Femur (tissue), 1 donor: ENCODE results near the gene HBA2.
"Not testable (repeated sequence)": the region's sequence is repeated elsewhere in the genome, so short reads cannot be mapped to it uniquely, and the experiment has no call there.

ENCODE experiments used
- DNase-seq: peaks from one replicate; pipeline ENCODE4 v3.0.0-alpha.2; 2017

Gene HBA2

DNA sequence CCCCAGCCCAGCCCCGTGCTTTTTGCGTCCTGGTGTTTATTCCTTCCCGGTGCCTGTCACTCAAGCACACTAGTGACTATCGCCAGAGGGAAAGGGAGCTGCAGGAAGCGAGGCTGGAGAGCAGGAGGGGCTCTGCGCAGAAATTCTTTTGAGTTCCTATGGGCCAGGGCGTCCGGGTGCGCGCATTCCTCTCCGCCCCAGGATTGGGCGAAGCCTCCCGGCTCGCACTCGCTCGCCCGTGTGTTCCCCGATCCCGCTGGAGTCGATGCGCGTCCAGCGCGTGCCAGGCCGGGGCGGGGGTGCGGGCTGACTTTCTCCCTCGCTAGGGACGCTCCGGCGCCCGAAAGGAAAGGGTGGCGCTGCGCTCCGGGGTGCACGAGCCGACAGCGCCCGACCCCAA is 3.3 kb downstream of the HBA2 start:
- DNase-seq = not testable (repeated sequence)

DNA sequence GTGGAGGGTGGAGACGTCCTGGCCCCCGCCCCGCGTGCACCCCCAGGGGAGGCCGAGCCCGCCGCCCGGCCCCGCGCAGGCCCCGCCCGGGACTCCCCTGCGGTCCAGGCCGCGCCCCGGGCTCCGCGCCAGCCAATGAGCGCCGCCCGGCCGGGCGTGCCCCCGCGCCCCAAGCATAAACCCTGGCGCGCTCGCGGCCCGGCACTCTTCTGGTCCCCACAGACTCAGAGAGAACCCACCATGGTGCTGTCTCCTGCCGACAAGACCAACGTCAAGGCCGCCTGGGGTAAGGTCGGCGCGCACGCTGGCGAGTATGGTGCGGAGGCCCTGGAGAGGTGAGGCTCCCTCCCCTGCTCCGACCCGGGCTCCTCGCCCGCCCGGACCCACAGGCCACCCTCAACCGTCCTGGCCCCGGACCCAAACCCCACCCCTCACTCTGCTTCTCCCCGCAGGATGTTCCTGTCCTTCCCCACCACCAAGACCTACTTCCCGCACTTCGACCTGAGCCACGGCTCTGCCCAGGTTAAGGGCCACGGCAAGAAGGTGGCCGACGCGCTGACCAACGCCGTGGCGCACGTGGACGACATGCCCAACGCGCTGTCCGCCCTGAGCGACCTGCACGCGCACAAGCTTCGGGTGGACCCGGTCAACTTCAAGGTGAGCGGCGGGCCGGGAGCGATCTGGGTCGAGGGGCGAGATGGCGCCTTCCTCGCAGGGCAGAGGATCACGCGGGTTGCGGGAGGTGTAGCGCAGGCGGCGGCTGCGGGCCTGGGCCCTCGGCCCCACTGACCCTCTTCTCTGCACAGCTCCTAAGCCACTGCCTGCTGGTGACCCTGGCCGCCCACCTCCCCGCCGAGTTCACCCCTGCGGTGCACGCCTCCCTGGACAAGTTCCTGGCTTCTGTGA is 4.1 kb downstream of the HBA2 start, which contains the start of gene HBA1:
Gene HBA1, plus strand, starts transcription at position 204 of the 906 bp plus-strand sequence. Its CDS starts 37 bp downstream, at position 241.
- not testable (repeated sequence) for DNase-seq

DNA sequence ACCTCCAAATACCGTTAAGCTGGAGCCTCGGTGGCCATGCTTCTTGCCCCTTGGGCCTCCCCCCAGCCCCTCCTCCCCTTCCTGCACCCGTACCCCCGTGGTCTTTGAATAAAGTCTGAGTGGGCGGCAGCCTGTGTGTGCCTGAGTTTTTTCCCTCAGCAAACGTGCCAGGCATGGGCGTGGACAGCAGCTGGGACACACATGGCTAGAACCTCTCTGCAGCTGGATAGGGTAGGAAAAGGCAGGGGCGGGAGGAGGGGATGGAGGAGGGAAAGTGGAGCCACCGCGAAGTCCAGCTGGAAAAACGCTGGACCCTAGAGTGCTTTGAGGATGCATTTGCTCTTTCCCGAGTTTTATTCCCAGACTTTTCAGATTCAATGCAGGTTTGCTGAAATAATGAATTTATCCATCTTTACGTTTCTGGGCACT is 4.7 kb downstream of the HBA2 start:
- DNase-seq = peak; percentile 59

DNA sequence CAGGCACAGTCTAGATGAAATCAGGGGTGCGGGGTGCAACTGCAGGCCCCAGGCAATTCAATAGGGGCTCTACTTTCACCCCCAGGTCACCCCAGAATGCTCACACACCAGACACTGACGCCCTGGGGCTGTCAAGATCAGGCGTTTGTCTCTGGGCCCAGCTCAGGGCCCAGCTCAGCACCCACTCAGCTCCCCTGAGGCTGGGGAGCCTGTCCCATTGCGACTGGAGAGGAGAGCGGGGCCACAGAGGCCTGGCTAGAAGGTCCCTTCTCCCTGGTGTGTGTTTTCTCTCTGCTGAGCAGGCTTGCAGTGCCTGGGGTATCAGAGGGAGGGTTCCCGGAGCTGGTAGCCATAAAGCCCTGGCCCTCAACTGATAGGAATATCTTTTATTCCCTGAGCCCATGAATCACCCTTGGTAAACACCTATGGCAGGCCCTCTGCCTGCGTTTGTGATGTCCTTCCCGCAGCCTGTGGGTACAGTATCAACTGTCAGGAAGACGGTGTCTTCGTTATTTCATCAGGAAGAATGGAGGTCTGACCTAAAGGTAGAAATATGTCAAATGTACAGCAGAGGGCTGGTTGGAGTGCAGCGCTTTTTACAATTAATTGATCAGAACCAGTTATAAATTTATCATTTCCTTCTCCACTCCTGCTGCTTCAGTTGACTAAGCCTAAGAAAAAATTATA is 5.4 kb downstream of the HBA2 start:
- DNase-seq = no peak

DNA sequence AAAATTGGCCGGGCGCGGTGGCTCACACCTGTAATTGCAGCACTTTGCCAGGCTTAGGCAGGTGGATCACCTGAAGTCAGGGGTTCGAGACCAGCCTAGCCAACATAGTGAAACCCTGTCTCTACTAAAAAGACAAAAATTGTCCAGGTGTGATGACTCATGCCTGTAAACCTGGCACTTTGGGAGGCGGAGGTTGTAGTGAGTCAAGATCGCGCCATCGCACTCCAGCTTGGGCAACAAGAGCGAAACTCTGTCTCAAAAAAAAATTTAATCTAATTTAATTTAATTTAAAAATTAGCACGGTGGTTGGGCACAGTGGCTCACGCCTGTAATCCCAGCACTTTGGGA is 6.0 kb downstream of the HBA2 start:
- no peak for DNase-seq

DNA sequence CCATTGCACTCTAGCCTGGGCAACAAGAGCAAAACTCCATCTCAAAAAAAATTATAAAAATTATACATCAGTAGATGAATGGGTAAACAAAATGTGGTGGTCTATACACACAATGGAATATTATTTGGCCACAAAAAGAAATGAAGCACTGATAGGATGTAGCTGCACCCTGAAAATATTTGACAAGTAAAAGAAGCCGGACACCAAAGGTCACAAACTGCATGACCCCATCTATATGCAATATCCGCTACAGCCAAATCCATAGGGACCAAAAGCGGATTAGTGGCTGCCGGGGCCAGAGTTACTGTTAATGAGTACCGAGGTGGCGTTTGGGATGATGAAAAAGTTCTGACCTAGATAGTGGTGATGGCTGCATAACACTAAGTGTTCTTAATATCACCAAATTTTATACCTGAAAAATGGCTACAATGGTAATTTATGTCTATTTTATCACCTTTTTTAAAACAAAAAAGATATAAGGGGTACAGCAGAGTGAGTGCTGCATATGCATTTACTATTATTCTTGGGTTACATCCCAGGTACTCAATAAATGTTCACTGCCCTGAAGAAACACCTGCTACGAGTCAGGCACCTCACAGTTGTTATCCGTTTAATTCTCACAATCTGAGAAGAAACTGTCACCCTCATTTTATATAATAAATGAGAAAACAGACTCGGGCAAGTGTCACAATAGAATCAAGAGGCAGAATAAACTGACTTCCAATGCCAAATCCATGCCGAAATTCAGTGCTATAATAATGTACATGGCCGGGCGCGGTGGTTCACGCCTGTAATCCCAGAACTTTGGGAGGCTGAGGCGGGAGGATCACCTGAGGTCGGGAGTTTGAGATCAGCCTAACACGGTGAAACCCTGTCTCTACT is 6.8 kb downstream of the HBA2 start:
- DNase-seq = no peak

DNA sequence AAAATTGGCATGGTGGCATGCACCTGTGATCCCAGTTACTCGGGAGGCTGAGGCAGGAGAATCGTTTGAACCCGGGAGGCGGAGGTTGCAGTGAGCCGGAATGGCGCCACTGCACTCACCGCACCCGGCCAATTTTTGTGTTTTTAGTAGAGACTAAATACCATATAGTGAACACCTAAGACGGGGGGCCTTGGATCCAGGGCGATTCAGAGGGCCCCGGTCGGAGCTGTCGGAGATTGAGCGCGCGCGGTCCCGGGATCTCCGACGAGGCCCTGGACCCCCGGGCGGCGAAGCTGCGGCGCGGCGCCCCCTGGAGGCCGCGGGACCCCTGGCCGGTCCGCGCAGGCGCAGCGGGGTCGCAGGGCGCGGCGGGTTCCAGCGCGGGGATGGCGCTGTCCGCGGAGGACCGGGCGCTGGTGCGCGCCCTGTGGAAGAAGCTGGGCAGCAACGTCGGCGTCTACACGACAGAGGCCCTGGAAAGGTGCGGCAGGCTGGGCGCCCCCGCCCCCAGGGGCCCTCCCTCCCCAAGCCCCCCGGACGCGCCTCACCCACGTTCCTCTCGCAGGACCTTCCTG is 7.5 kb downstream of the HBA2 start, which contains the start of gene HBQ1:
Gene HBQ1, plus strand, starts transcription at position 359 of the 575 bp plus-strand sequence. Its CDS starts 28 bp downstream, at position 387.
- DNase-seq = peak; percentile 53

DNA sequence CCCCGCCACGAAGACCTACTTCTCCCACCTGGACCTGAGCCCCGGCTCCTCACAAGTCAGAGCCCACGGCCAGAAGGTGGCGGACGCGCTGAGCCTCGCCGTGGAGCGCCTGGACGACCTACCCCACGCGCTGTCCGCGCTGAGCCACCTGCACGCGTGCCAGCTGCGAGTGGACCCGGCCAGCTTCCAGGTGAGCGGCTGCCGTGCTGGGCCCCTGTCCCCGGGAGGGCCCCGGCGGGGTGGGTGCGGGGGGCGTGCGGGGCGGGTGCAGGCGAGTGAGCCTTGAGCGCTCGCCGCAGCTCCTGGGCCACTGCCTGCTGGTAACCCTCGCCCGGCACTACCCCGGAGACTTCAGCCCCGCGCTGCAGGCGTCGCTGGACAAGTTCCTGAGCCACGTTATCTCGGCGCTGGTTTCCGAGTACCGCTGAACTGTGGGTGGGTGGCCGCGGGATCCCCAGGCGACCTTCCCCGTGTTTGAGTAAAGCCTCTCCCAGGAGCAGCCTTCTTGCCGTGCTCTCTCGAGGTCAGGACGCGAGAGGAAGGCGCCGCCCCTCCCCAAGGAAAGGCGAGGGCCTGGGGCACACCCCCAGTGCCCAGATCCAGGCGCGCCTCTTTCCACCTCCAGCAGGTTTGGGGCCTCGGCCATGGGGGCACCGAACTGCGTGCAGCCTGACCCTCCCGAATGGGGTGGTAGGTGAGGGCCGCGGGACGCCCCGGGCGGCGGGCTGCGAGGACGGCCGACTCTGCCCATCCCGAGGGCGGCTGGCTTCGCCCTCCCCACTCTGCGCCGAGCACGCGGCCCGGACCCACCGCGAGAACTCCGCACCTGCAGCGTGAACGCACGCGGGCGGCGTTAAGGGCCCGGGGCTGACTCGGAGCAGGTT is 8.2 kb downstream of the HBA2 start:
- DNase-seq = no peak

DNA sequence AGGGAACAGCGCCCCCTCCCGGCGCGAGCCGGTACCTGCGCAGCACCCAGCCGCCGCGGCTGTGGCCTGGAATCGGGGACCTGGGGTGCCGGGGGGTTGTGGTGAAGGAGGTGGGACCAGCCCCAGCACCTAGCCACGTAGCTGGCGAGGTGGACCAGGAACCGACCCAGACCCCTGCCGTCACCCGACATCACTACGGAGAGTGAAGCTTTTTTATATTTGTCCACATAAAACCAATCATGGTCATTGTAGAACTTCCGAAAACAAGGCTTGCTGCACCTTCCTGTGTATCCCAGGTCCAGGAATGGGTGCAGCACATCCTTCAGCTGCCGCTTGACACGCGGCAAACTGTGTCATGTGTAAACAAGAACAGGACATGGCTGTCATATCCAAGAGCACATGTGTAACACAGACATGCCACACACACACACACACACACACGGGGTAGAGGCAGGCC is 8.9 kb downstream of the HBA2 start:
- peak; percentile 82 for DNase-seq

DNA sequence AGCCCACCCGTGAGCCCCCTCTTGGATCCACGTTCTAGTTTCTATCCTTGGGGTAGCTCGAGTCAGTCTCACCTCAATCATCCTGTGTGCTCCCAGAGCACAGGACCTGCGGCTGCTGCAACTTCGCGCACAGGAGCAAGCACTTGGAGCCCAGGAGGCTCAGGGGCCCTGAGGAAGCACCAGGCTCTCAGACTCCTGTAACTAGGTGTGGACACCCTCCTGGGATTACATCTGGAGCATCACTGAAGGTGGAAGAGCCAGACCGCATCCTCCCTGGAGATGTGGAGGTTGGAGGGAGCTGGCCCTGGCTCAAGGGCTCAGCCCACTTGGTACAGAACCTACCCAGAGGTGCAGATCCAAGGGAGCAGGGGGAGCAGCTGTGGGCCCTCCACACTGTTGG is 10.3 kb downstream of the HBA2 start:
- DNase-seq = no peak

DNA sequence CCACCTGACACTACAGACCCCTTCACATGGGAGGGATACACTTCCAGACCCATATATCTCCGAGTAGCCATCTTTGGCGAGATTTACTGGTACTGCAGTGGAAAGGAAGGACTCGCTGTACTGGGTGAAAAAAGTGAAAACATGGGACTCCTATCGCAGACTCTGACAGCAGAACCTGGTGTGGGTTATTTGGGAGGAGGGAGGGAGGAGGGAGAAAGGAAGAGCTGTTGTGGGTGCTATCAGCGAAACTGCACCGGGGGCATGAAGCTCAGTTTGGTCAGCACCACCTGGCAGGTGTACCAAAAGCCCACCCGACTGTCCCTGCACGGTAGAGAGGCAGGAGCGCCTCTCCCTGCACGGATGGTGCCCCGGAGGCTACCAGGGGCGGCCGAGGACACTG is 12.5 kb downstream of the HBA2 start:
- no peak for DNase-seq

DNA sequence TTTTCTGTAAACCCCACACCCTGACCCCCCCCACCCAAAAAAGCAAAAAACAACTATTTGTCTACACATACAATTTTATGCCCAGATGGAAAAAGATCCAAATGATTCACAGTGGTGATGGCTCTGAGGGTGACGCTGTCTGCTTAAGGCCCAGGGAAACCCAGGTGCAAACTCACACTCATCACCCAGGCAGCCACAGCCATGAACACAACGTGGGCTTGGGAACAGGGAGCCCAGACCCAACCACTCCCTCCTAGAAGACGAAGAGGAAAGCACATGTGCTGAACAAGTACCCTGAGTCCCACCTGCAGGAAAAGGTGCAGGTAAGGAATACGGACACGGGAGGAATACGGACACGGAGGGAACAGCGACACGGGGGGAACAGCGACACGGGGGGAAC is 13.0 kb downstream of the HBA2 start:
- no peak for DNase-seq

DNA sequence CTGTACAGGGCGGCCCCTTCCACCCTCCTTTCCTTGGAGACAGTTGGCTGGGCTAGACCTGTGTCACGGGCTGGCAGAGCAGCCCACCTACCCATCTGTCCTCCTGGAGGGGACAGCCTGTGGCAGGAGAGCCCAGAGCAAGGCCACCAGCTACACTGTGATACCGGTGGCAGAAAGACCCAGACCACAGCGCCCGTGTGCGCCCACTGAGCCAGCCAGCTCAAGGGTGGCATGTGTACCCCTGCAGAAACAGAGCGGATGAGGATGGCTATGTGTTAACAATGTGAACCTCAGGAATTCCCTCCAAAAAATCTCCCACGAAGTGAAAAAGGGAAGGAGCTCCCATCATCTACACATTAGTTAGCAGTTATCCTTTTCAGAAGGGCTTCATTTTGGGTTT is 14.7 kb downstream of the HBA2 start:
- no peak for DNase-seq

DNA sequence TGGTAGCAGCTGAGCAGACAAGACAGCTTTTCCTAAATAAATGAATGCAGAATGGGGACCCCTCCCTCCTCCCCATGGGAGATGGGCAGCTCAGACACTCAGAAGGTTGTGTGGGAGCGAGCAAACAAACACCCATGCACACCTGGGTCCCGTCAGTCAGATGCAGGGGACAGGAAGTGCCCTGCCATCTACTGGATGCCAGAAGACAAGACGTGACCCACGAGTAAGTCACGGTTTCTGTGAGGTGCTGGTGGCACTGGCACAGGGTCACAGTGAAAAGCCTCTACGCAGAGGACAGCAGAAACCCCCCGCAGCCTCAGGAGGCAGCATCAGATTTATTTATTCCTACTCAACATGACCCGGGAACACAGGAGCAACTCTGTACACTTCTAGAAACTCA is 16.0 kb downstream of the HBA2 start:
- DNase-seq = no peak

DNA sequence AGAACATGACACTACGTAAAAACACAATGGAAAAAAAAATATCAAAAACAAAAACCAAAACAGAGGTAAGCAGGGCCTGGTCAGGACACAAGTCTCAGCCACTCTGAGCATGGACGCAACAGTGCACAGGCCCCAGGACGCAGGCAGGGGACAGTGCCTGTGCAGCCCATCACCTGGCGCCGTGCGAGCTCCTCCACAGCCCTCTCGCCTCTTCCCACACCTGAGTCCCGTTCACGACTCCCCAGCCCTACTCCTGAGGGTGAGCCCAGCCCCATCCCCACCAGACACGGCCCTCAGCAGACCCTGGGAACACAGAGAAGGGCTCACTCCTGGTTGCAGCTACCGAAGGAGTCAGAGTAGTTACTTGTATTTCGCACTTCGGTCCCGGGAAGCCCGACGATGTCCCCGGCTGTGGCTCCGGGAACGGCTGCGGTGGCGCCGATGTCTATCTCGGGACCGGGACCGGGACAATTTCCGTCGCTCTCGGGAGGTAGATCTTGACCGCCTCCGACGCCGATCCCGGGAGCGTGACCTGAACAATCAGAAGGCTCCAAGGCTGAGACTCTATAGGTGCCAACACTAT is 17.0 kb downstream of the HBA2 start:
- no peak for DNase-seq

DNA sequence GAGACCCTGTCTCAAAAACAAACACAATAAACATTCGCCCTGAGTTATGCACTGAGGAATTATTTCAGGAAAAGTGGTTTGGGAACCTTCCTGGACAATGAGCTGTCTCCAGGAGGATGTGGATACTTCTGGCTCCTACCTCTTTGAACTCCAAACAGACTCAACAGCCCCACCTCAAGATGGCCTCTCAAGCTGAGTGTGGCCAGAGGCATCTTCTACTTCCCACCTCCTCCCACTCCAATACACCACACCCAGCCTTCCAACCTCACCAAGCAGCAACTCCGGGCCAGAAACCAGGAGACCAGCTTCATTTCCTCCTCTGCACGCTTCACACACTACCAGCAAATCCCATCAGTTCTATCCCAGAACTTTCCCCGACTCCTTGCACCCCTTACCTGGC is 19.2 kb downstream of the HBA2 start:
- DNase-seq = no peak

DNA sequence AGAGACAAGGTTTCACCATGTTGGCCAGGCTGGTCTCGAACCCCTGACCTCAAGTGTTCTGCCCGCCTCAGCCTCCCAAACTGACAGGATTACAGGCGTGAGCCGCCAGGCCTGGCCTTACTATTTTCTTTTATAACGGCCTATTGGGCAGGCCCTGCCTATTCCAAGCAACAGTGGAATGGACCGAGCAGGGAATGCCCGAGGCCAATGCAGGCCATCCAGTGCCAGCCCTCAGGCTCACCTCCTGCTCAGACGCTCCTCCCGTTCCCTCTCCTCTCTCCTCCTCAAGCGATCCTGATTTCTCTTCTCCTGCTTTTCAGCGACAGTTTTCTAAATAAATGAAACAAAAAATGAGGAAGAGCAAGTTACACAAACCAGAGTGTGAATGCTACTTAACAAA is 20.0 kb downstream of the HBA2 start:
- no peak for DNase-seq

DNA sequence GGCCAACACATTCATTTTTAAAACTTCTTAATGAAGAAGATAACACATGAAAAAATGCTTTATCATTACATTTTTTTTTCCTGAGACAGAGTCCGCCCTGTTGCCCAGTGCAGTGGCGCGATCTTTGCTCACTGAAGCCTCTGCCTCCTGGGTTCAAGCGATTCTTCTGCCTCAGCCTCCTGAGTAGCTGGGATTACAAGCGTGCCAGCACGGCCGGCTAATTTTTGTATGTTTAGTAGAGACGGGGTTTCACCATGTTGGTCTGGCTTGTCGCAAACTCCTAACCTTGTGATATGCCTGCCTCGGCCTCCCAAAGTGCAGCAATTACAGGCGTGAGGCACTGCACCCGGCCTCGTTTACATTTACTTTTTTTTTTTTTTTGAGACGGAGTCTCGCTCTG is 20.8 kb downstream of the HBA2 start:
- DNase-seq = no peak

DNA sequence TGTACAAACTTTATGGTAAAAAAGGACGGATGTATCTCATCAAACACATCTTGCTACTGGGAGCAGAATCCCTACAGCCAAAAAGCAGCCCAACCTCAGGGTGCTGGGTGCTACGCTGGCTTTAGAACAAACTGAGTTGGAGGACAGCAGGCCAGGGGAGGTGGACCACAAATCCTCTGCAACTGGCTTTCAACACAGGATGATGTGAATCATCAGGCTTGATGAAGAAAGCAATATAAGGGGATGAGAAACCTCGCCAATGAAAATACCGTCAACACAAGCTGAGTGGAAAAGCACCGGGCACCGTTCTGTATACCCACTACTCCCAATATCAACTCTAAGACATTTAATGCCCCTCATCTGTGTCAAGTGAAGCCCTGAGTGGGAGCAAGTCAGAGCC is 21.8 kb downstream of the HBA2 start:
- DNase-seq = no peak

DNA sequence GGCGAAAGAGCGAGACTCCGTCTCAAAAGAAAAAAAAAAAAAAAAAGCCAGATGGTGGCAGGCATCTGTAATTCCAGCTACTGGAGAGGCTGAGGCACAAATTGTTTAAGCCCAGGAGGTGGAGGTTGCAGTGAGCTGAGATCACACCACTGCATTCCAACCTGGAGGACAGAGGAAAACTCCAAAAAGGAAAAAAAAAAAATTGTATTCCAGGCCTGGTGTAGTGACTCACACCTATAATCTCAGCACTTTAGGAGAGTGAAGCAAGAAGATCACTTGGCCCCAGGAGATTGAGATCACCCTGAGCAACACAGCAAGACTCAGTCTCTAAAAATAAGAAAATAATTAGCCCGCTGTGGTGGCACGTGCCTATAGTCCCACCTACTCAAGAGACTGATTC is 27.7 kb downstream of the HBA2 start:
- no peak for DNase-seq

DNA sequence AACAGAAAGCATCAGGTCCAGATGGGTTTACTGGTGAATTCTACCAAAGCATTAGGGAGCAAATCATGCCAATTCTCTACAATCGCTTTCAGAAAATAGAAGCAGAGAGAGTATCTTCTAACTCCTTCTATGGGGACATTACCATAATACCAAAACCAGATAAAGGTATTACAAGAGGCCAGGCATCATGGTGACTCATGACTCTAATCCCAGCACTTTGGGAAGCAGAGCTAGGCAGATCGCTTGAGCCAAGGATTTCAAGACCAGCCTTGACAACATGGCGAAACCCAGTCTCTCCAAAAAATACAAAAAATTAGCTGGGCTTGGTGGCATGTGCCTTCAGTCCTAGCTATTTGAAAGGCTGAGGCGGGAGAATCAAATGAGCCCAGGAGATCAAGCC is 30.6 kb downstream of the HBA2 start:
- no peak for DNase-seq
